Measurements from ENCODE around the gene C5AR2. TPM values are rescaled to one million over a fixed set of nuclear protein-coding genes. Genes with fewer than 3 reads are reported as not detected.

The C5AR2 gene
- total and polyA plus RNA-seq, 8 donors, result 0.09 to 1.2 (median 0.23) TPM; not detected in 1

GRCh38 chr19:47390533-47391488 is 58.8 kb downstream of the C5AR2 start:
- DNase-seq (no peak), FAIRE-seq (no peak), ATAC-seq (peak in 1 of 4 donors; percentile 8)
- no peaks in the 10 kb centered on the region for H3K4me1 ChIP-seq
- no peak overlapping the region for H3K27ac ChIP-seq
- H3K27me3 ChIP-seq, result no peaks in the 10 kb centered on the region
- H3K36me3 ChIP-seq, result no peaks in the 10 kb centered on the region
- 64 to 71% methylated on average over 20 of the region's 20 CpGs for WGBS, 2 donors
- intact Hi-C loops (cut with DNase I), result loop anchor here in 1 of 3 donors (5.0 kb wide), 1 partner anchor 94 kb away; no protein-coding TSS in a partner anchor
- TF ChIP-seq CTCF (IDR thresholded peaks at IDR 0.05), result no peak
- no peaks in the 10 kb centered on the region for H3K9me3 ChIP-seq
- H3K4me3 ChIP-seq, result no peak overlapping the region

GRCh38 chr19:47391510-47392223 is 59.7 kb downstream of the C5AR2 start:
- H3K9me3 ChIP-seq, result no peaks in the 10 kb centered on the region
- TF ChIP-seq CTCF (IDR thresholded peaks at IDR 0.05), result peak; percentile 75 to 93 (median 90)
- WGBS, 2 donors, result 30 to 35% methylated on average over 15 of the region's 15 CpGs
- intact Hi-C loops (cut with DNase I), result loop anchor here in 1 of 3 donors (5.0 kb wide), 1 partner anchor 94 kb away; no protein-coding TSS in a partner anchor
- peak; percentile 64 to 91 (median 88) for ATAC-seq
- H3K27ac ChIP-seq, result no peak overlapping the region
- no peak for FAIRE-seq
- no peaks in the 10 kb centered on the region for H3K4me1 ChIP-seq
- peak; percentile 55 to 92 (median 76) for DNase-seq
- no peaks in the 10 kb centered on the region for H3K27me3 ChIP-seq
- H3K4me3 ChIP-seq, result no peak overlapping the region
- H3K36me3 ChIP-seq, result no peaks in the 10 kb centered on the region

Other genes starting within 250 kb of the C5AR2 start
- 10 to 100 TPM; 18.2 to 30.4 (median 20.5) TPM for gene ZC3H4, start 218.4 kb upstream of the C5AR2 start, total RNA-seq
- 10 to 100 TPM in 1 of 2 donors, 1 to 10 TPM in 1; 8.1 to 14.3 TPM for gene ZC3H4, start 218.4 kb upstream of the C5AR2 start, polyA plus RNA-seq
- gene SAE1, start 201.3 kb upstream of the C5AR2 start, total RNA-seq, result 10 to 100 TPM; 14.8 to 25.8 (median 20.1) TPM
- gene SAE1, start 201.3 kb upstream of the C5AR2 start, polyA plus RNA-seq, result 10 to 100 TPM in 1 of 2 donors, 1 to 10 TPM in 1; 10.0 to 23.0 TPM
- 10 to 100 TPM in 3 of 6 donors, 1 to 10 TPM in 3; 6.8 to 19.4 (median 9.2) TPM for gene BBC3, start 101.0 kb upstream of the C5AR2 start, total RNA-seq
- 10 to 100 TPM in 1 of 2 donors, 1 to 10 TPM in 1; 5.5 to 11.3 TPM for gene BBC3, start 101.0 kb upstream of the C5AR2 start, polyA plus RNA-seq
- gene CCDC9, start 75.7 kb upstream of the C5AR2 start, total RNA-seq, result 10 to 100 TPM; 24.6 to 67.3 (median 34.7) TPM
- gene CCDC9, start 75.7 kb upstream of the C5AR2 start, polyA plus RNA-seq, result 100 to 1,000 TPM in 1 of 2 donors, 10 to 100 TPM in 1; 38.3 to 102 TPM
- 10 to 100 TPM; 10.6 to 37.7 (median 13.5) TPM for gene INAFM1, start 57.3 kb upstream of the C5AR2 start, total RNA-seq
- gene INAFM1, start 57.3 kb upstream of the C5AR2 start, polyA plus RNA-seq, result 10 to 100 TPM; 25.6 to 29.7 TPM
- 10 to 100 TPM in 2 of 6 donors, 1 to 10 TPM in 4; 1.2 to 10.4 (median 4.5) TPM for gene C5AR1, start 22.3 kb upstream of the C5AR2 start, total RNA-seq
- gene C5AR1, start 22.3 kb upstream of the C5AR2 start, polyA plus RNA-seq, result 1 to 10 TPM; 2.3 to 4.1 TPM
- gene DHX34, start 17.1 kb downstream of the C5AR2 start, total RNA-seq, result 1 to 10 TPM; 3.5 to 9.9 (median 5.8) TPM
- gene DHX34, start 17.1 kb downstream of the C5AR2 start, polyA plus RNA-seq, result 10 to 100 TPM; 16.7 to 23.5 TPM
- gene MEIS3, start 87.4 kb downstream of the C5AR2 start, total RNA-seq, result 1 to 10 TPM in 4 of 6 donors, under 1 TPM in 2; 0.91 to 4.1 (median 2.1) TPM
- 10 to 100 TPM; 16.0 to 28.5 TPM for gene MEIS3, start 87.4 kb downstream of the C5AR2 start, polyA plus RNA-seq
- 1 to 10 TPM; 4.5 to 8.3 (median 6.7) TPM for gene SLC8A2, start 139.7 kb downstream of the C5AR2 start, total RNA-seq
- gene SLC8A2, start 139.7 kb downstream of the C5AR2 start, polyA plus RNA-seq, result 1 to 10 TPM; 2.6 to 4.8 TPM
- 10 to 100 TPM in 1 of 6 donors, 1 to 10 TPM in 5; 3.0 to 10.7 (median 5.1) TPM for gene KPTN, start 152.0 kb downstream of the C5AR2 start, total RNA-seq
- gene KPTN, start 152.0 kb downstream of the C5AR2 start, polyA plus RNA-seq, result 10 to 100 TPM; 52.5 to 53.3 TPM
- 10 to 100 TPM; 47.2 to 63.5 (median 53.2) TPM for gene NAPA, start 182.9 kb downstream of the C5AR2 start, total RNA-seq
- 100 to 1,000 TPM in 1 of 2 donors, 10 to 100 TPM in 1; 77.2 to 121 TPM for gene NAPA, start 182.9 kb downstream of the C5AR2 start, polyA plus RNA-seq
- gene ZNF541, start 241.0 kb downstream of the C5AR2 start, total RNA-seq, result under 1 TPM in 5 of 6 donors, not detected in 1; 0.06 to 0.17 (median 0.14) TPM
- under 1 TPM; 0.27 to 0.63 TPM for gene ZNF541, start 241.0 kb downstream of the C5AR2 start, polyA plus RNA-seq